ENCODE results near the gene WDR45B.

Gene WDR45B

DNA sequence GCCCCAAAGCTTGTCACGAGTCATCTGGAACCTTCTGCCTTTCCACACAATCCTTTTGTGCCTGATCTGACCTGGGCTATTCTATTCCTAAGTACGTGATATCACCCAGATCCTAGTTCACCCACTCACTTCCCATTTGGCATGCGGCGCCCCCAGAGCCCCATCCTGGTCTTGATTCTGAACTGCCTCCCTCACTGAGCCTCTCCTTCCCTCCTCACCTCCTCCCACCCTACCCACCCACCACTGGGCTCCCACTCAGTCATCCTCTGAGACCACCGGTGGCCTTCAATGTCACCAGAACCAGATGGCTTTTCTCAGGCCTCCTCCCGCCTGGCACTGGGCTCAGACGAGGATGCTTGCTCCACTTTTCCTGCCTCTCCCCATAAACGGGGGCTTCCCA lies 18.5 kb downstream of the WDR45B start:
- Histone ChIP-seq H3K27me3 (replicated peaks) (no peaks in the 10 kb centered on the region), H3K36me3 (replicated peaks) (peaks cover 49% of the 10 kb centered on the region), H3K27ac (no peak overlapping the region), H3K4me3 (ENCODE audit: low read depth, low read length) (no peak overlapping the region)
- no peak for DNase-seq
- in situ Hi-C loops (cut with HindIII; ENCODE audit: low pct_ligation_motif_present, low sequenced_read_pairs), result no loop called here
- TF ChIP-seq, protein P1, sequence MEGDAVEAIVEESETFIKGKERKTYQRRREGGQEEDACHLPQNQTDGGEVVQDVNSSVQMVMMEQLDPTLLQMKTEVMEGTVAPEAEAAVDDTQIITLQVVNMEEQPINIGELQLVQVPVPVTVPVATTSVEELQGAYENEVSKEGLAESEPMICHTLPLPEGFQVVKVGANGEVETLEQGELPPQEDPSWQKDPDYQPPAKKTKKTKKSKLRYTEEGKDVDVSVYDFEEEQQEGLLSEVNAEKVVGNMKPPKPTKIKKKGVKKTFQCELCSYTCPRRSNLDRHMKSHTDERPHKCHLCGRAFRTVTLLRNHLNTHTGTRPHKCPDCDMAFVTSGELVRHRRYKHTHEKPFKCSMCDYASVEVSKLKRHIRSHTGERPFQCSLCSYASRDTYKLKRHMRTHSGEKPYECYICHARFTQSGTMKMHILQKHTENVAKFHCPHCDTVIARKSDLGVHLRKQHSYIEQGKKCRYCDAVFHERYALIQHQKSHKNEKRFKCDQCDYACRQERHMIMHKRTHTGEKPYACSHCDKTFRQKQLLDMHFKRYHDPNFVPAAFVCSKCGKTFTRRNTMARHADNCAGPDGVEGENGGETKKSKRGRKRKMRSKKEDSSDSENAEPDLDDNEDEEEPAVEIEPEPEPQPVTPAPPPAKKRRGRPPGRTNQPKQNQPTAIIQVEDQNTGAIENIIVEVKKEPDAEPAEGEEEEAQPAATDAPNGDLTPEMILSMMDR (IDR thresholded peaks at IDR 0.05; ENCODE audit: low read depth, low read length, missing control alignments), result no peak

DNA sequence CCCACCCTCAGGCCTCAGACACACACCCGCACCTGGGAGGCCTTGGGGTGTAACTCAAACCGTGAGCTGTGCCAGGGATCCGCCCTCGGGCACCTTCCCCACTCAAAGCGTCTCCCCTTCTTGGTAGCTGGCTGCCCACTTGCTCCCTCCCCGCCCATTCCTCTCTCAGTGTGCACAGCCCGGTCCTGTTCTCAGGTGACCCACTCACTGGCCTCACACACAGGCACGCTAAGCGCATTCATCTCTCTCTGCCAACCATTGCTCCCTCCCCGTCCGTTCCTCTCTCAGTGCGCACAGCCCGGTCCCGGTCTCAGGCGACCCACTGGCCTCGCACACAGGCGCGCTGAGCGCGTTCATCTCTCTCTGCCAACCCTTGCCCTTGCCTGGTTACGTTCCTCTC lies 20.8 kb downstream of the WDR45B start:
- no peak overlapping the region for H3K4me3 ChIP-seq (ENCODE audit: low read depth, low read length)
- H3K36me3 ChIP-seq (replicated peaks), result peaks cover 54% of the 10 kb centered on the region
- in situ Hi-C loops (cut with HindIII; ENCODE audit: low pct_ligation_motif_present, low sequenced_read_pairs), result no loop called here
- H3K27ac ChIP-seq, result no peak overlapping the region
- no peak for DNase-seq
- TF ChIP-seq, protein P1 (IDR thresholded peaks at IDR 0.05; ENCODE audit: low read depth, low read length, missing control alignments), result no peak
- no peaks in the 10 kb centered on the region for H3K27me3 ChIP-seq (replicated peaks)

DNA sequence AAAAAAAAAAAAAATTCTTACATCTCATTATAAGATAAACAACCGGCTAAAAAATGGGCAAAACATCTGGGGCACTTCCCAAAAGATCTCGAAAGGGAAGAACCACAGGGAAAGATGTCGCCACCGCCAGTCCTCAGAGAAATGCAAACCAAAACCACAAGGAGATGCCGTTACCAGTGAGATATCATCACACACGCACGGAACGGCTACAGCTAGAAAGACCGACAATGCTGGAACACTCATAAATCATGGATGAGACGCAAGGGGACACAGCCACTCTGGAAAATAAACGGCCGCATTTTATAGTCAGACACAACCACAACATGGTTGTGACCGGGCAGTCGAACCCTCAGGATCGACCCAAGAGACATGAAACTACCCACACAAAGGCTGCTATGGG lies 24.5 kb downstream of the WDR45B start:
- no peak overlapping the region for H3K4me3 ChIP-seq (ENCODE audit: low read depth, low read length)
- in situ Hi-C loops (cut with HindIII; ENCODE audit: low pct_ligation_motif_present, low sequenced_read_pairs), result no loop called here
- no peaks in the 10 kb centered on the region for H3K27me3 ChIP-seq (replicated peaks)
- DNase-seq, result no peak
- H3K27ac ChIP-seq, result no peak overlapping the region
- H3K36me3 ChIP-seq (replicated peaks), result peaks cover 65% of the 10 kb centered on the region
- TF ChIP-seq, protein P1 (IDR thresholded peaks at IDR 0.05; ENCODE audit: low read depth, low read length, missing control alignments), result no peak

DNA sequence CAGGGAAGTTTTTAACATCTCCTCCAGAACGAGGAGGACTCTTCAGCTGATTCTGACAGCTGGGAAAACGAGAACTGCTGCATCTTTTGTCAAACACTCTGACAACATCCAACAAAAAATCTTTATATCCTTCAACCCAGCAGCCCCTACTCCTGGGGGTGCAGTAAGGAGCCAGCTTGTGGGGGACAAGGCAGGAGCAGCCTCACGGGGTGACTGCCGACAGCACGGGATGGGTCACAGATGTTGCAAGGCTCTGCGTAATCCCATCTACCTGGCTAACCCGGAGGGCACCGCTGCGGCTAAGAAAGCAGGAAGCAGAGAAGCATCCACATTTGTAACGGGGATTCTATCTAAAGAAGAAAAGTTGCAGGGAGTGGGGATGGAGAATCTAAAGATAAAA lies 28.6 kb downstream of the WDR45B start:
- DNase-seq, result no peak
- in situ Hi-C loops (cut with HindIII; ENCODE audit: low pct_ligation_motif_present, low sequenced_read_pairs), result no loop called here
- Histone ChIP-seq H3K4me3 (ENCODE audit: low read depth, low read length) (no peak overlapping the region), H3K27ac (no peak overlapping the region), H3K36me3 (replicated peaks) (peaks cover 62% of the 10 kb centered on the region), H3K27me3 (replicated peaks) (no peaks in the 10 kb centered on the region)
- TF ChIP-seq, protein P1 (IDR thresholded peaks at IDR 0.05; ENCODE audit: low read depth, low read length, missing control alignments), result no peak

DNA sequence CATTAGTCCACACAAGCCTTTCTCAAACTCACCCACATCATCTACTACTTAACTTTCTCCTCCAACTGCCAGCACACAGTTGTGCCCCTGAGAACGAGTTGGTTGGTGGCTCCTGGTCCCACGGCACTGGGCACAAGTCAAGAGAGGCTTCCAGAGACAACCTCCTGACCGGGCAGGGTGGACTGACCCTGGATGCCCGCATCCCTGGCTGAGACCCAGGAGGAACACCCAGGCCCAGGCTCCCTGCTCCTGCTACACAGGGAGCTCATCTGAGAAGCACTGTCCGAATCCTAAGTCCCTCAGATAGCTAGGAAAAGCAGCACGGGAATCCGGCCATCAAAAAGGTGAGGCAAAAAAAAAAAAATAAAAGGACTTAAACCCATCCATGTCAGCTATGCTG lies 29.0 kb downstream of the WDR45B start:
- no peak for DNase-seq
- no peak overlapping the region for H3K27ac ChIP-seq
- H3K4me3 ChIP-seq (ENCODE audit: low read depth, low read length), result no peak overlapping the region
- TF ChIP-seq, protein P1 (IDR thresholded peaks at IDR 0.05; ENCODE audit: low read depth, low read length, missing control alignments), result no peak
- H3K27me3 ChIP-seq (replicated peaks), result no peaks in the 10 kb centered on the region
- in situ Hi-C loops (cut with HindIII; ENCODE audit: low pct_ligation_motif_present, low sequenced_read_pairs), result no loop called here
- H3K36me3 ChIP-seq (replicated peaks), result peaks cover 62% of the 10 kb centered on the region

DNA sequence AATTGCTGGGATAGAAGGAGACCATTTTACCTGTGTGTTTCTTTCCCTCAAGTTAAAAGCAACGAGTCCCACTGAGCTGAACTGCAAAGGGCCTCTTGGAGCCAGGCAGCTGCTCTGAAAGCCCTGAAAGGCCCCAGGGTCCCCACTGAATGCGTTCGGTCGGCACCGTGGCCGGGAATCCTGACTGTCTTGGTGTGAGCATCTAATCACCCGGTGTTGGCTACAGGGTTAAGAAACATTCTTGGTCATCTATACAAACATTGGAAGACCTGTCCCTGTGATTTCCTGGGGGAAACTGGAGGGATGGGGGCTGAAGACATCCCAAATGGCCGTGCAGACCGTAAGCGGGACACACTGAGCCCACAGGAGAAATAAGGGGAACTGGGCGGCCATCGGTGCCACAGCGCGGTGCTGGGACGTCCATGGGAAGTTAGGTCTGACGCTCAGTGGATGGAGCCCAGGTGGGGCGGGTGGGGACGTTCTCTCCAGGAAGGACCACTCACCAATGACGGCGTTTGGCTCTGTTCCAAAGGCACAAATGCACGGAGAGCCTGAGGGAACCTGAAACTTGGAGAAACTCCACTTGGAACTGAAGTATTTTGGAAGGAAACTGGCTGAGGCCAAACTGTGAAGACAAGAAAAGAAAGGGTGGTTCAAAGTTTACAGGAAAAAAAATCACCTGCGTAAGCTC lies 32.1 kb downstream of the WDR45B start:
- Histone ChIP-seq H3K36me3 (replicated peaks) (peaks cover 62% of the 10 kb centered on the region), H3K27ac (no peak overlapping the region), H3K4me3 (ENCODE audit: low read depth, low read length) (no peak overlapping the region), H3K27me3 (replicated peaks) (no peaks in the 10 kb centered on the region)
- TF ChIP-seq, protein P1 (IDR thresholded peaks at IDR 0.05; ENCODE audit: low read depth, low read length, missing control alignments), result no peak
- no peak for DNase-seq
- in situ Hi-C loops (cut with HindIII; ENCODE audit: low pct_ligation_motif_present, low sequenced_read_pairs), result no loop called here
